NCI-H187 treated with DMSO at 0.1 percent for 48 hours (cell line): Measurements from ENCODE around the gene XPR1.
A peak's percentile ranks its signal among the peaks of the same experiment; 100 is the strongest.

Experiments used
- DNase-seq: peaks from one replicate; lab custom pipeline; 2025; lab: John Stamatoyannopoulos, UW

The XPR1 gene

GRCh38 chr1:180916771-180917170 is 284.9 kb downstream of the XPR1 start:
- DNase-seq: no peak

GRCh38 chr1:180917306-180918065 is 285.7 kb downstream of the XPR1 start:
- DNase-seq: no peak

GRCh38 chr1:180918519-180918918 is 286.7 kb downstream of the XPR1 start:
- no peak for DNase-seq

- no peak for DNase-seq
Observed at GRCh38 chr1:180919183-180919700, 287.4 kb downstream of the XPR1 start.

GRCh38 chr1:180920193-180920592 is 288.4 kb downstream of the XPR1 start:
- DNase-seq: no peak

- no peak for DNase-seq
Observed at GRCh38 chr1:180920702-180921101, 288.9 kb downstream of the XPR1 start.

- no peak for DNase-seq
Observed at GRCh38 chr1:180921386-180921785, 289.6 kb downstream of the XPR1 start.

GRCh38 chr1:180921891-180922630 is 290.2 kb downstream of the XPR1 start:
- no peak for DNase-seq

GRCh38 chr1:180922631-180923015 is 290.8 kb downstream of the XPR1 start:
- no peak for DNase-seq

- no peak for DNase-seq
Observed at GRCh38 chr1:180923021-180923841, 291.4 kb downstream of the XPR1 start.

GRCh38 chr1:180923887-180924286 is 292.1 kb downstream of the XPR1 start:
- DNase-seq: no peak

GRCh38 chr1:180924939-180925338 is 293.1 kb downstream of the XPR1 start:
- no peak for DNase-seq

GRCh38 chr1:180925471-180926051 is 293.7 kb downstream of the XPR1 start:
- DNase-seq: no peak

GRCh38 chr1:180926164-180926981 is 294.6 kb downstream of the XPR1 start:
- DNase-seq: no peak

GRCh38 chr1:180927348-180927747 is 295.5 kb downstream of the XPR1 start:
- DNase-seq: peak; percentile 40

GRCh38 chr1:180927841-180928240 is 296.0 kb downstream of the XPR1 start:
- DNase-seq: peak; percentile 68

- DNase-seq: peak; percentile 92
Observed at GRCh38 chr1:180928331-180929230, 296.8 kb downstream of the XPR1 start.

- no peak for DNase-seq
Observed at GRCh38 chr1:180929389-180929788, 297.6 kb downstream of the XPR1 start.

GRCh38 chr1:180930687-180931086 is 298.9 kb downstream of the XPR1 start:
- peak; percentile 81 for DNase-seq

GRCh38 chr1:180931529-180931928 is 299.7 kb downstream of the XPR1 start:
- no peak for DNase-seq
